Epidermal melanocyte (primary cell): Measurements from ENCODE around the gene ITIH5.
"Not testable (repeated sequence)": the region's sequence is repeated elsewhere in the genome, so short reads cannot be mapped to it uniquely, and the experiment has no call there.

Source experiments
- DNase-seq: peaks from one replicate; pipeline ENCODE4 v3.0.0; 2011; ENCODE audit warnings: low spot score; ENCODE audit not compliant: insufficient read length

The ITIH5 gene

GRCh38 chr10:7687228-7687907 is 20.6 kb upstream of the ITIH5 start:
- DNase-seq = peak; percentile 42

GRCh38 chr10:7686351-7687171 is 19.8 kb upstream of the ITIH5 start:
- no peak for DNase-seq

GRCh38 chr10:7680078-7680477 is 13.3 kb upstream of the ITIH5 start:
- DNase-seq = not testable (repeated sequence)

GRCh38 chr10:7679256-7679655 is 12.5 kb upstream of the ITIH5 start:
- DNase-seq = no peak

GRCh38 chr10:7672341-7673134 is 5.8 kb upstream of the ITIH5 start:
- no peak for DNase-seq

GRCh38 chr10:7670157-7670556 is 3.4 kb upstream of the ITIH5 start:
- DNase-seq = no peak

- DNase-seq = no peak
These were observed 736 bp upstream of the ITIH5 start for GRCh38 chr10:7667262-7668141.

- DNase-seq = no peak
These were observed 999 bp downstream of the ITIH5 start for GRCh38 chr10:7665767-7666166.

- no peak for DNase-seq
These were observed 2.1 kb downstream of the ITIH5 start for GRCh38 chr10:7664707-7665106.

GRCh38 chr10:7662522-7662921 is 4.2 kb downstream of the ITIH5 start:
- no peak for DNase-seq

- no peak for DNase-seq
These were observed 7.2 kb downstream of the ITIH5 start for GRCh38 chr10:7659560-7659959.

GRCh38 chr10:7657552-7657951 is 9.2 kb downstream of the ITIH5 start:
- no peak for DNase-seq

- DNase-seq = not testable (repeated sequence)
These were observed 9.7 kb downstream of the ITIH5 start for GRCh38 chr10:7657079-7657478.

GRCh38 chr10:7651853-7652470 is 14.8 kb downstream of the ITIH5 start:
- DNase-seq = no peak

- DNase-seq = no peak
These were observed 17.0 kb downstream of the ITIH5 start for GRCh38 chr10:7649673-7650300.

- no peak for DNase-seq
These were observed 19.6 kb downstream of the ITIH5 start for GRCh38 chr10:7647062-7647664.

GRCh38 chr10:7642491-7643011 is 24.2 kb downstream of the ITIH5 start:
- DNase-seq = no peak

- no peak for DNase-seq
These were observed 31.2 kb downstream of the ITIH5 start for GRCh38 chr10:7635408-7636125.
